HG03025 (cell line): ENCODE results near the gene KLF15.

Experiments
- ATAC-seq: cut with Tn5 transposase; IDR thresholded peaks from one replicate; pipeline ENCODE4 v1.9.1; 2021; ENCODE audit warnings: mild to moderate bottlenecking, moderate library complexity; ENCODE audit not compliant: unreplicated experiment, low FRiP score

The KLF15 gene

DNA sequence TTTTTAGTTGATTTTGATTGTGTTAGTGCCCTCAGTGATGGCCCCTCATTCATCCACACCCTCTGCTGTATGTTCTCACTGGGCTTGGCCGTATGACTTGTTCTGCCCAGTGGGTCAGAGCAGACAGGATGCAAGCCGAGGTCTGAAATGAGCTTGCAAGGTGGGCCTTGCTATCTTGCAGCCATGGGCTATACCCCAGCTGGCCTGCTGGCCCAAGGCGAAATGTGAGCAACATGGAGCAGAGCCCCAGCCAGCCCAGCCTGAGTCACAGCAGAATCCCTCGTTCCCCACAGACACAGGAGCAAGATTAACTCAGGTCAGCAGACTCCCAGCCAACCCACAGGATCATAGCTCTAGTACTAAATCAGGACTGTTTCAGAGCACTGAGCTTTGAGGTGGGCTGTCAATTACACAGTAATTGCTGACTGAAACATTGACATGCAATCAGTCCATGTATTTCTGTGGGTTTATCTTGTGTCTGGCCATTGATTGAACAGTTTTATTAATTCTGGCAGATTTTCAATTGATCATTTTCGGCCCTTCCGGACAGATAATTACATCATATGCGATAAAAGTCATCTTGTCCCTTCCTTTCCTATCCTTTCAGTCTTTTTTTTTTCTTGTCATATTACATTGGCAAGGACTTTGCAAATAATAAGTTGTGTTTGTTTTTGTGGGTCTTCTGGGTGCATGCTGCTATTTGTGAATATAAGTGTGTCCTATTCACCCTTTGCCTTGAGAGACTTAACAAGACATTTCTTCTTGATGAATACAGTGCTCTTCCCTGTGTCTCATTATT is 27.1 kb downstream of the KLF15 start:
- no peak for ATAC-seq

DNA sequence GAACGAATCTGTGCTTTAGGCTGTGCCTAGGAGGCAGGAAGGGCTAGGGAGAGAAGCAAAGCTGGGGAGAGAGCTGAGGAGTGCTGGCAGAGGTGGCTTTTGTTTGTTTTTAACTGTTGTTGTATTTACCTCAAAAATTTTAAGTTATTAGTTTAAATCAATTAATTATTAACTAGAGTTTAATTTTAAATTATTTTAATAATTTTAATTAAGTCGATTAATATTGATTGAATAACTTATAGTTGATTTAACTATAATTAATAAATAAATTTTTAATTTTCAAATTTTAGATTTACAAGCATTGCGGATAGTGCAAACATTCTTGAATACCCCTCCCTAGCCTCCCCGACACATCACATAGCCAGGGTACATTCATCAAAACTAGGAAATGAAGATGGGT is 30.6 kb downstream of the KLF15 start:
- no peak for ATAC-seq

DNA sequence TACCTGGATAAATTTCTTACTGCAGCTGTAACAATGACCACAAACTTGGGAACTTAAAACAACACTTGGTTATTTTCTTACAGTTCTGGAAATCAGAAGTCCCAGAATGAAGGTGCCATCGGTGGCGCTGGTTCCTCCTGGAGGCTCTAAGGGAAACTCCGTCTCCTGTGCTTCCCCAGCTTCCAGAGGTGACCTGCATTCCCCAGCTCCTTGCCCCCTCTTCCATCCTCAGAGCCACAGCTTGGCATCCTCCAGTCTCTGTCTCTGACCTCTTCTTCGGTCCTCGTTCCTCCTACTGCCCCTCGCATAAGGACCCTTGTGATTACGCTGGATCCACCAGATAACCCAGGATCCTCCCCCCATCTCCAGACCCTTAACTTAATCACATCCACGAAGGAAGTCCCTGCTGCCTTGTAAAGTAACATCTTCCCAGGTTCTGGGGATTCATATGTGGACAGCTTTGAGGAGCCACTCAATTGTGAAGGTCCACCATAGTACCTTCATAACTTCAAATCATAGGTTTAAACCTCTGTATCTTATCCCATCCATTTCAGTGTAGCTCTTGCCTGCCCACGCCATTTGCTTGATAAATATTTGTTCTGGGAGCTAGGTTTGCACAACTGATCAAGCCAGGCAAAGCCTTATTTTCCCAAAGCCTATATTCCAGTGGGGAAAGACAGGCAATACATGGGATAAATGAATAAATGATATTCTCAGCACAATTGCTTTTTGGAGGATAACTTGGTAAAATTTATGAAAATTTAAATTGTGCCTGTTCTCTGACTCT is 34.8 kb downstream of the KLF15 start:
- ATAC-seq = no peak

DNA sequence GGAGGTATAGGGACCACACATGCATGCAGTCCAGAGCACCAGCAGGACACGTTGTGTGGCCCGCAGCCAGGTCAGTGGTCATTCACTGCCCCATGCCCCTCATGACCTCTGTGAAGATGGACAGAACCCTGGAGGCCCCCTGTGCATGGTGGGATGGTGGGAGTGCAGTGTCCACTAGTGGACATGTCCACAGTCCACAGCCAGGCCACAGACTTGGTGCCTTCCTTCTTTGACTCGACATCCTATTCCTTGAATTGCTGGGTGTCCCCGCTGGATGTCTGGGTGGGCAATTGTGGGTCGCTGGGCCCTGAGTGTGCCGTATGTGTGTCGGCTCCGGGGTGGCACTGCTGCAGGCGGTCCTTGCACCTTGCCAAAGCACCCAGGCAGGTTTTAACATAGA is 35.7 kb downstream of the KLF15 start:
- ATAC-seq = no peak

DNA sequence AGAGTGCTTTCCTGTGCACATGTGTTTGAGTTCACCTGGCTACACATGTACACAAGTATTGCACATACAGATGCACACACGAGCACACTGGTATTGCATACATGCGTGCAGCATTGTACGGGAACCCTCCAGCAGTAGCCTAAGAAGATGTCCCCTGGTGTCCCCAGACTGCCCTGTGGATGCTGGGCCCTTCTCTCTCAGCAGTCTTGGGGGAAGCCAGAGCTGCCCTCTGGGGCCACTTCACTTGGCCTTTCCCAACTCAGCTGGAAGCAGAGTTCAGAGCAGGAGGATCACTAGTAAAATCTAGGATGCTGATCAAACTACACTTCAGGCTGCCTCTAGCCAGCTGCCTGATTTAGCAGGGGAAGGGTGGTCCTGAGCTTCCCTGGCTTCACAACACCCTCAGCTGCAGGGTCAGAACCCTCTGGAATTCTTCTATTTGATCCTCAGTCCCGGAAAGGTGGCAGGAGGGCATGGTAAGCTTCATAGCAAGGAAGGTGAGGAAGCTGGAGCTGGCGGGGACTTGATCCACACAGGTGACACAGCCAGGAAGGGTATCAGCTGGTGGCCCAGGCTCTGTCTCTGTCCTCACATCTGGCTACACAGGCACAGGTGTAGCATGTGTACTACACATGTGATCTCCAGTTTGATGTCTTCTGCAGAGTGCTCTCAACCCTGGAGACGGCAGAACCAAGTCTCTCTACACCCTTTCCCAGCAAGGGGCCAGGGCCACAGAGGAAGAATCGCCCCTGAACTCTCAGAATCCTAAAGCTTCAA is 36.5 kb downstream of the KLF15 start:
- ATAC-seq = no peak

DNA sequence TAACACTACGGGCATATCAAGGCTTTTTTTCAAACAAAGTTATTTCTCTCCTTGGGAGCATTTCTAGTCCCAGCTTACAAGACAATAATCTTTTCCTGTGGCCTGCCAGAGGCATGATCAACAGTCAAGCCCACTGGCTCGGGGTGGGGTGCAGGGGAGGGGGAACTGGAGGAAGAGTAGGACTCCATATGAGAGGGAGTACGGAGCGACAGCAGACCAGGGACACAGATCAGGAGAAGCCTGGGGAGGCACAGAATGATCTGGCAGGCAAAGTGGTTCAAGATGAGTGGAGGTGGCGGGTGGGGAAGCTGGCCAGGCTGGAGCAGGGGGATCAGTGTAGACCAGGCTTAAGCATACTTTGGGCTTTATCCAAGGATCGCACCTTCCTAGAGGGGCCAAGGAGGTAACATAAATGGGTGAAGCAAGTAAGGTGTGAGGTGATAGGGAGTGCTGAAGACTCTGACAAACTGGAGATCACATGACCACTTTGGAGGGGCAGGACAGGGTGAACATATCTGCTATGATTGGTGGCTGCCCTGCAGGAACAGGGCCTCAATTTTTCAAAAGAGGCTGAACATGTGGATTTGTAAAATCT is 37.4 kb downstream of the KLF15 start:
- ATAC-seq = no peak

DNA sequence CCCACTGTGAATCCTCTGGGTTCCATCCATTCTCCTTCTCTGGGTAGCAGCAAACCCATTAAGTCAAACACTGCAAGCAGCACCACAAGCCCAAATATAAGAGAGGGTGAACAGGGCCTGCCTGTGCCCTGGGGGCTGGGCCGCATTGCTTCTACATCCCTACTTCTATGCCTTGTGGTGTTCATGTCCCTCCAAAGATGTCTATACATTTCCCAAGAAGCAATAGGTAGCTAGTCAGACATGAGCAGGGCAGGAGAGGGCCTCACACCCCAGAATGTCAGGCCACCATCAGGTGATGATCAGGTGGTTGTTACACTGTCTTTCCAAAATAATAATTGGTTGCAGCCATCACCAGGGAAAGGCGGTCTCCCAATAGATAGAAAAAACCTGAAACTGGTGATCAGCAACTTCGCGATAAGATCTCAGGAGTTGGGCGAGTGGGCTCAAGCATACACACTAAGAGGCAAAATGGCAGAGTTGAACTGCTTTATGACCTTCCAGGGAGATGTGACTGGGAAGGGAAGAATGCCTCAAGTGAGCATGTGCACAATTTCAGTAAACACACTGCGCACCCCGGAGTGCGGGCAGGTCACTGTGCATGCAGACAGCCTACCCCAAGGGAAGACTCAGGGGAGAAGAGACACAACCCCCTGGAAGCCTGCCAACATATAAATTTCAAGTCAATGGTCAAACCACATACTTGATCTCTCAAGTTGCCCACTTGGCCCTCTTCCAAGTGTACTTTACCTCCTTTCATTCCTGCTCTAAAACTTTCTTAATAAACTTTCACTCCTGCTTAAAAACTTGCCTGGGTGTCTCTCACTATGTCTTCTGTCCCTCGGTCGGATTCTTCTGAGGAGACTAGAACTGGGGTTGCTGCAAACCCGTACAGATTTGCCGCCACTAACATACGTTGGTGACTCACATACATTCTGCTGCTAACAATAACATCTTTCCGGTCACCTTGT is 39.9 kb downstream of the KLF15 start:
- ATAC-seq = no peak

DNA sequence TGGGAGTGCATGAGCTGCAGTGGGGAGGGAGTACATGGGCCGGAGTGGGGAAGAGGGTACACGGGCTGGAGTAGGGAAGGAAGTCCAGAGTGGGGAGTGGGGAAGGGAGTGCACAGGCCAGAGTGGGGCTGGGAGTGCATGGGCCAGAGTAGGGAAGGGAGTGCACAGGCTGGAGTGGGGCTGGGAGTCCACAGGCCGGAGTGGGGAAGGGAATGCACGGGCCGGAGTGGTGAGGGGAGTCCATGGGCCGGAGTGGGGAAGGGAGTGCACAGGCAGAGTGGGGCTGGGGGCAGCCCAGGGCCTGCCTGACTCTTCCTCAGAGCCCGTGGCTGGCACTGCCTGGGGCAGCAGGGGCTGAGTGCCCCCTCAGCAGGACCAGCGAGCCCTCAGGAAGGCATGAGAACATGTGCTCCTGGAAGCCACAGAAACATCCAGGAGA is 40.7 kb downstream of the KLF15 start:
- no peak for ATAC-seq

DNA sequence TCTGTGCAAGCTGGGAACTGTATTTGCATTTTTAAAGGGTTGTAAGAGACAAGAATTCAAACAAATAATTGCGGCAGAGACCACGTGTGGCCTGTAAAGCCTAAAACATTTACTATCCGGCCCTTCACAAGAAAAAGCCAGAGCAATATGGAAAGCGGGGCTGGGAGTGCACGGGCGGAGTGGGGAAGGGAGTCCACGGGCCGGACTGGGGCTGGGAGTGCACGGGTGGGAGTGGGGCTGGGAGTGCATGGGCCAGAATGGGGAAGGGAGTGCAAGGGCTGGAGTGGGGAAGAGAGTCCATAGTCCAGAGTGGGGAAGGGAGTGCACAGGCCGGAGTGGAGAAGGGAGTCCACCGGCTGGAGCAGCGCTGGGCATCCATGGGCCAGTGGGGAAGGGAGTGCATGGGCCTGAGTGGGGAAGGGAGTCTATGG is 41.2 kb downstream of the KLF15 start:
- no peak for ATAC-seq

DNA sequence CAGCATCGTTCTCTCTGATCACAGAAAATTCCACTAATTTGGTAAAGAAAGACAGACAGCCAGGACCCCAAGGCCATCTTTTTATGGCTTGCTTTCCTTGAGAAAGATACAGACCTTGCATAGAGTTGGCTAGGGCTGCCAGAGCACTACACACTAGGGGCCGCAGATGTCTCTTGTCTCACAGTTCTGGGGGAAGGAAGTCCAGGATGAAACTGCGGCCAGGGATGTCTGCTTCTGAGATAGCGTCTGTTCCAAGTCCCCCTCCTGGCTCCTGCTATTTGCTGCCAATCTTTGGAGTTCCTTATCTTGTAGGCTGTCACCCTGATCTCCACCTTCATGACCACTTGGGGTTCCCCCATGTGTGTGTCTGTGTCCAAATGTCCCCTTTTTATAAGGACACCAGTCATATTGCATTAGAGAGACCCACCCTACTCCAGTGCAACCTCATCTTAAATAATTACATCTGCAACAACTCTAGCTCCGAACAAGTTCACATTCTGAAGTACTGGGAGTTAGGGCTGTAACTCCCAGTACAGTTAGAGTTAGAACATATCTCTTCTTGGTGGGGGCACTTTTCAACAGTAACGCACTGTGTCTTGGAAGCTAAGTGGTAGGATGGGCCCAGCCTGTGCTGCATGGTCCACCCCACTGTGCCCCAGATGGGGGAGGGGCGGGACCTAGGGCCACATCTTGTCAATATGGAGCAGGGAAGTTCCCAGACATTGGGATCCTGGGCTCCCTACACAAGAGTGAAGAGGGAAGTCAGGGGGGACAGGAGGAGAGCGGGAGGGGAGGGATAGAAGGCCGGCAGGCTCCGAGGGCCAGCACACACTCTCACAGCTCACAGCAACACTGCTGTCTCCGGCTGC is 42.2 kb downstream of the KLF15 start:
- no peak for ATAC-seq

DNA sequence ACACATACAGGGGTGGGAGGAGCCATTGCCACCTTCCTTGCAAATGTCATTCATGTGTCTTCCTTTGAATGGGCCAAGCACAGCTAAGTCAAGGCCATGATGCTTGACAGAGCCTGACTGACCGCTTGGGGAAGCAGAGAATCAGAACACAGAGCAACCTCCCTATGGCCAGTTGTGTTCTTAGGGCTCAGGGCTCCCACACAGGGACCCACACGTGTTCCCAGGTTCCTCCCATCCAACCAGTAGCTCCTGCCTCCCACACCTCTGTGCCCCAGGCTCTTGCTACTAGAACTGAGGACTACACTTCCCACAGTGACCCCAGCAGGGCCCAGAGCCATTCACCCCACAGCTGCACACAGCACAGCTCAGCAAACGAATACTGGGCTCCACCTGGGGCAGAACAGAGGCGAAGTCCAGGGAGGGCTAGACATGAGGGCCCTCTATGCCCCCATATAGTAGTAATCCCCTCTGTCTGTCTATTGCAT is 42.9 kb downstream of the KLF15 start:
- no peak for ATAC-seq

DNA sequence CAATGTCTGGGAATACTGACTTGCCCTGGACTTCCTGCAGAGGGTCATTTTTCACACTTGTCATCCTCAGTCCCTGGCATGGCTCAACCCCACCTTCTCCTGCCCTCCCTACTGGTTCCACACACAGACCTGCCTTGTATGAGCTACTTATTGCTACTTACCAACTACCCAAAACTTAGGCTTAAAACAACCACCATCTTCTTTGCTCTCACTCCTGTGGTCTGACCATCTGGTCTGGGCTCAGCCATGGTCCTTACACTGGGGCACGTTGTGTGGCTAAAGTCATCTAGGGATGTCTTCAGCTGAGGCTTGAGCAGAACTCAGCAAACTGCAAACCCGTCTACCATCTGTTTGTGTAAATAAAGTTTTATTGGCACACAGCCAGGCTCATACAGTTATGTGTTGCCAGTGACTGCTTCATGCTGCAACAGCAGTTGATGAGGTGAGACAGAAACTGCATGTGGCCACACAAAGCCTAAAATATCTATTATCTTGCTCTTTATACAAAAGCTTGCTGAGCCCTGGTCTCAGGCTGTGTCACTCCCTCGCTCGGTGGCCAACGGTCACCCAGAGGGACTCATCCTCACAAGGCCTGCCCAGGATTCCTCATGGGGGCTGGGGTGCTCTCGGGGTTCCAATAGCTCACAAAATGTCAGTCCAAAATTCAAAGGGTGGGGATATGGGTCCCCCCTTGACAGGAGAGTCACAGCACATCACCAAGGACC is 43.5 kb downstream of the KLF15 start:
- ATAC-seq = no peak

DNA sequence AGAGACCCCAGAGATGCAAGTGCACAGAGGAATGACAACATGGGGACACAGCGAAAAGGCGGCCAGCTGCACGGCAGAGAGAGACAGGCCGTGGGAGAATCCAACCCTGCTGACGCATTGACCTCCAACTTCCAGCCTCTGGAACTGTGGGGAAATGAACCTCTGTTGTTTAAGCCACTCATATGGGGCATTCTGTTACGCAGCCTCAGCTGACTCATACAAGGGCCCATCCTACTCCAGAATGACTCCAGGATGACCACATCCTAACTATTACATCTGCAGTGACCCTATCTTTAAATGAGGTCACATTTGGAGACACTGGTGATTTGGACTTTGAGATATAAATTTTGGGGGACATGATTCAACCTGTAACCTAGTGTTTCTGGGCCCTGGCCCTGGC is 44.0 kb downstream of the KLF15 start:
- no peak for ATAC-seq

DNA sequence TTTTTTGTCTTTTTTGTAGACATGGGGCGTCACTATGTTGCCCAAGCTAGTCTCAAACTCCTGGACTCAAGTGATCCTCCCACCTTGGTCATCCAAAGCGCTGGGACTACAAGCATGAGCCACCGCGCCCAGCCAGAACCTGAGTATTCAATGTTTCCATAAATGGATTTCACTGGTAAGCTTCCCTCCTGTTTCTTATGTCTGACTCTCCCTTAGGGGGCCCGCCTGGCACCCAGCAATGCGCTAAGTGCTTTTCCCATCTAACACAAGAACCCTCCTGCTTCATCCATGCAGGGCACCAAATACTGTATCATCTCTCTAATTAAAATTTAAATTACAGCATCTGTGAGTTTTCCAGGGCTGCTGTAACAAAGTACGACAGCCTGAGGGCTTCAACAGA is 44.9 kb downstream of the KLF15 start:
- no peak for ATAC-seq

DNA sequence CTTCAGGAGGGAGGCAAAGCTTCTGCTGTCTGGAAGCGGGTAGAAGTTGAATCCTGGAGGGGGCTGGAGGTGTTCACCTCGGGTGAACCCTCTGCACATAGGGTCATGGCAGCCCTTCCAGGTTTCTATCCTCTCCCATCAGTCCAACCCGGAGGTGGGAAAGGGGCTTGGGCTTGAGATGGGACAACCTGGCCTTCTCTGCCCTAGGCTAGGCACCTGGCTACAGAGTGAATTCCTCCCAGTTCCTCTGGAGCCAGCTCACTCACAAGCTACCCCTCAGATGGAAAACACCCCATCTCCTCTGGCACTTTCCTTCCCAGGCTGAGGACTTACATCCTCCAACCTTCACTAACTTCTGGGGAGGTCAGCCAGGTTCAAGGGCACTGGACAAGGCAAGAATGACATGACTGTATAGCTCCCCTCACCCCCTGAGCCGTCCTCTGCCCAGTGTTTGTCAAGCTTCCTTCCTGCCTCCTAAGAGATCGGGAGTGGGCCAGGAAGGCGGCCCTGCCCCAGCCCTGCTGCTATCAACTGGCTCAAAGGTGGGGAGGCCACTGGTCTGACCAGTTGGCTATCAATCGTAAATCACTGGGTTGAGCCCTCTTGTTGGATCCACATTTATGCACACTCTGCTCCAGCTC is 45.8 kb downstream of the KLF15 start:
- ATAC-seq = no peak

DNA sequence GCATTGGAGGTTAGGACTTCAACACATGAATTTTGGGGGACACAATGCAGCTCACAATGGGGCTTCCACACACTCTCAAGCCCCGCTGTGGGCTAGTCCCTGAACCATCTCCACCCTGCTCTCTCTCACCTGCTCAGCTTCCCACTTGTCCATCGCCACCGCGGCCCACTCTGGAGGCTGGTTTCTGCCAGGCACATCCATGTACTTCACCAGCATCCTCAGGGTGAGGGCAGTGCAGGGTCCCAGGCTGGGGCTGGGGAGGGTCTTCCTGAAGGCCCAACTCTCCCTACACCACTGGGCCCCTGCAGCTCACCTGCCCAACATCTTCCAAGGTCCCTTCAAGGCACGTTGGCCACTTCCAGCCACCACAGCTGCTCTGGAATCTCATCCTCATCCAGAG is 46.4 kb downstream of the KLF15 start:
- ATAC-seq = no peak

DNA sequence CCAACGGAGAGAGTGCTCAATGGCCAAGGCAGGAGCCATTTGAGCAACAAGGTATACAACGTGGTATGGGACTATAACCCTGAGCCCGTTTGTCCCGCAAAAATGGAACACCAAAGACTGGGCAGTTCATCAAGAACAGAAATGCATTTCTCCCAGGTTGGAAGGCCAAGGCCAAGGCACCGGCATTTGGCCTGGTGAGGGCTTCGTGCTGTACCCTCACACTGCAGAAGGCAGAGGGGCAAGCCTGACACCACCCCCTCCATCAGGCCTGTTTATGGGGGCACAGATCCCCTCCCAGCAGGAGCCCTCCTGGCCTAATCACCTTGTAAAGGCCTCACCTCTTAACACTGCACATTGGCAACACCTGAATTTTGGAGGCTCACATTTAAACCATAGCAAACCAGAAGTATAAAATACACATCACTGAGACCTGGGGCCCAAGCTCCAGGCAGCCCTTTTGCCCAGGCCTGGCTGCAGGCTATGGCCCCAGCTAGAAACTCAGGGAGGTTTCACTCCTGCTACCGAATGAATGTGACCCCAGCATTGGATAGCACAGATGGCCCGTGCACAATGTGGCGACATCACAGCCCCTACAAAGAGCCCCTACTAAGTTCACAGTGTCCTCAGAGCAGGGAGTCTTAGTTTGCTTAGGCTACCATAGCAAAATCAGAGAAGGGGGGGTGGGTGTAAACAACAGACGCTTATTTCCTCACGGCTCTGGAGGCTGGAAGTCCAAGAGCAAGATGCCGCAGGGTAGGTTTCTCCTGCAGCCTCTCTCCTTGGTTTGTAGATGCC is 47.1 kb downstream of the KLF15 start:
- no peak for ATAC-seq
